Activated CD8-positive, alpha-beta memory T cell treated with anti-CD3 and anti-CD28 coated beads, Interleukin-2, amount 50 U/mL, for 1 hour (primary cell): ENCODE measurements around the gene SCAP.
"Not testable (repeated sequence)": the region's sequence is repeated elsewhere in the genome, so short reads cannot be mapped to it uniquely, and the experiment has no call there.

ENCODE experiments used
- DNase-seq: peaks from one replicate; pipeline ENCODE4 v3.0.0-alpha.2; 2020; ENCODE audit errors: extremely low read depth

Gene SCAP

DNA sequence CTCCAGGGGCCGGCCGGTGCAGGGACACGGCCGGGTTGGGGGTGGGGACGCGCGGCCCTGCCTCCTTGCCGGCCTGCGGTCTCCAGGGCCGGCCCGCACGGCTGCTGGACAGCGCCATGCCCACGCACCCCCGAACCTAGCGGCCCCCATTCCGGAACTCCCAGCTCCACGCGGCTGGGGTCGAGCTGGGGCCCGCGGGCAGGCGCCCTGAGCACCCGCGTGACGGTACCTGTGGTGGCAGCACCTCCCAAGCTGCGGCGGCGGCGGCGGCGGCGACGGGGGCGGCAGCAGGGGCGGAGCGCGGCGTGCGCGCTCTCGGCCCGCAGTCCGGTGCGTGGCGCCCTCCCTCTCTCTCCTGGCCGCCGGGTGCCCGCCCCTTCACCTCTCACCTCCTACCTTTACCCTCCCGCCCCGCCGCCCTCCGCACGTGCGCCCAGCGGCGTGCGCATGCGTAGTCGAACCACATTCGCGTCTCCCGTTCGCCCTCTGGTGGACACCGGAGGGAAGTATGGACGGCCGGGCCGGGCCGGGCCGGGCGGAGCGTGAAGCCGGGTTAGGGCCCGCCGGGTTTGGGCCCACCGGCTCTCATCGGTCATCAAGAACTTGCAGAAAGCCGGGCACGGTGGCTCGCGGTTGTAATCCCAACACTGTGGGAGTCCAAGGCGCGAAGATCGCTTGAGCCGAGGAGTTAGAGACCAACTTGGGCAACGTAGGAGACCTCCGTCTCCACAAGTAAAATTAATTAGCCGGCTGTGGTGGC, at the start of gene SCAP:
Gene SCAP (minus strand): TSS at position 372 of the 760 bp plus-strand sequence. CDS start 32,948 bp downstream, outside the sequence.
- peak; percentile 85 for DNase-seq

DNA sequence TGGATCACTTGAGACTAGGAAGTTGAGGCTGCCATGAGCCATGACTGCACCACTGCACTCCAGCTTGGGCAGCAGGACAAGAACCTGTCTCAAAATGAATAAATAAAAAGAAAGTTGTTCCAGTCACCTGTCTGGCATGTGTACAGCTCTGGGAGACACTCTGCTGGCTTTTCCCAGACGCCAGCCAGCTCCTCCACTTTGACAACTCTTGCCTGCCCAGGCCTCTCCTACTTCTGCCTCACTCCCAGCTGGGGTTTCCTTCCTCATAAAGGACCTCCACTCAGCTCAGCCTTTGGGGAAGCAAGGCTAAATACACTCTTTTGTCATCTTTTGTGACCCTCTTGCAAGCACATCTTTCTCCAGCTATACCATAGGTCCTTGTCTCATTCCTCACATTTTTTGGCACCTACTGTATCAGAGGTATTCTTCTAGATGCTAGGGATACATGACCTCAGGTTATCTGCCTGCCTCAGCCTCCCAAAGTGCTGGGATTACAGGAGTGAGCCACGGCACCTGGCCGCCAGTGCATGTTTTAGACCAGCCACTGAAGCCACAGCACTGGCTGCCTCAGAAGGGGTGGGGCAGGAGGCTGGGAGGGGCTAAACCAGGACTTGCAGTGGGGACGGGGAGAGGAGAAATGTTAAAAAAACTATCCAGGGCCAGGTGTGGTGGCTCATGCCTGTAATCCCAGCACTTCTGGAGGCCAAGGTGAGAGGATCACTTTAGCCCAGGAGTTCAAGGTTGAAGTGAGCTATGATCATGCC, 47.8 kb upstream of the SCAP start:
- no peak for DNase-seq

DNA sequence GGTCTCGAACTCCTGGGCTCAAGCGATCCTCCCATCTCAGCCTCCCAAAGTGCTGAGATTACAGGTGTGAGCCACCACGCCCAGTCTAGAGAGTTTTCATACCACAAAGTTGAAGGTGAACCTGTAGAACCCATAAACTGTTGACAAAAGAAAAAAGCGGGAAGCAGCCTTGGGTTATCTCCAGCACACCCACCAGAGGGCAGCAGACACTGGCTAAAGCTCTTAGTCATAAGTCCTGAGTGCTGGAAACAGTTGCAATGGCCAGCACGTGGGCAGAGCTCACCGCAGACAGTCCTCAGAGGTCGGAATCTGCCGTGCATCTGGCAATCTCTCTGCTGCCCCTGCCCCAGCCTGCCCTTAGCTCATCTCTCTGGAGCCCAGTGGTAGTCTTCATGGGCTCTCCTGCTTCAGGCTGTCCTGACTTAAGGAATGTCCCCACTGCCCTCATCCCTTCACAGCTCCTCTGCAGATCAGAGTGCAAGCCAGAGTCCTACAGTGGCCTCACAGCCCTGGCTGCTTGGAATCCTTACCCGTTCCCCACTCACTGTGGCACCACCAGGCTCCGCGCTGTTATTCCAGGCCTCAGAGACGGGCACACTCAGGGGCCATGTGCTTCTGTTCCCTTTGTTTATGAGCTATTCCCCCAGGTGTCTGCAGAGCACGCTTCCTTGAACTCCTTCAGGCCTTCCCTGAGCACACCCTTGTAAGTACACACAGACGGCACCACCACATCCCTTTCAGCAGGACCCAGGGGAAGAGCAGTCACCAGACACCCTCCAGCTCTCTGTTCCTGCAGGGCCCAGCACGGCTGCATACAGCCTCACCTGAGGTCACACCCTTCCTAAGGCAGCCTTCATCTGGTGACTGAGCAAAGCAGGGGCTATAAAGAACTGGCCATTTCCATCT, 46.6 kb upstream of the SCAP start:
- no peak for DNase-seq

DNA sequence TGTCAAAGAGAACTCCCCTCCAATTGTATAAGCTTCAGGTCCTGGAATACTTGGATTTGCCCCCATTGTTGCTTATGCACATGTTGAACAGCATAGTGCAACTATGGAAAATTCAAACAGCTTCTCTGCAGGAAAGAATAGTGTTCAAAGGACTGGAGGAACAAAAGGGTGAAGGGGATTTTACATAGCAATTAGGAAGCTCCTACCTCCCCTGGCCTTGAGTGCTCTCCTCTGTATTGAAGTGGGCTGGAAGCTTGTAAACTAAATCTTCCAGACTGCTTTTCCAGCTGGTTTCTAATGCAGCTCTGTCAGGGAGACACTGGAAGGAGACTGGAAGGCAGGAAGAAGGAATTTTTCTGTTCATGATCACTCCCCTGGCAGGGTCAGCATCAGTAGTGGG, 45.0 kb upstream of the SCAP start:
- DNase-seq = no peak

DNA sequence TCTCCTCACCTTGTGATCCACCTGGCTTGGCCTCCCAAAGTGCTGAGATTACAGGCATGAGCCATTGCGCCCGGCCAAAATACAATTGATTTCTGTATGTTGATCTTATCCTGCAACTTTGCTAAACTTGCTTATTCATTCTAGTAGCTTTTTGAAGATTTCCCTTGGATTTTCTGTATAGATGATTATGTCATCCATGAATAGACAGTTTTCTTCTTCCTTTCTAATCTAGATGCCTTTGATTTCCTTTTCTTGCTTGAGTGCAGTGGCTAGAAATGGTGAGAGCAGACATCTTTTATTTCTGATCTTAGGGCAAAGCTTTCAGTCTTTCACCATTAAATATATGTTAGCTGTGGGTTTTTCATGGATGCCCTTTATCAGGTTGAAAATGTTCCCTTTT, 42.2 kb upstream of the SCAP start:
- no peak for DNase-seq

DNA sequence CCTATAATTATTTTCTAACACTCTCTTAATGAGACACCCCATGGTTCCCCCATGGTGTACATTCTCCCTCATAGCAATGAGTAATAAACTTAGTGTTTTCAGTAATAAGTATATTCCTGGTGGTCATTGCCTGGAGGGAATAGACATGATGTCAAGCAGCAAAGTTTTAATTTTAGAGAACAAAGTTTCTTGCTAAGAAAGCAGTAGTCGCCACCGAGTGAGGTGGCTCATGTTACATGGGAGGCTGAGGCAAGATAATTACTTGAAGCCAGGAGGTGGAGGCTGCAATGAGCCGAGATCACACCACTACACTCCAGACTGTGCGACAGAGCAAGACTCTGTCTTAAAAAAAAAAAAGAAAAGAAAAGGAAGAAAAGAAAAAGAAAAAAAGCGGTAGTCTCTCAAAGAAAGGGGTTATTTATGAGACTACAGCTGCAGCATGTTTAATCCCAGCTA, 40.2 kb upstream of the SCAP start:
- DNase-seq = no peak

DNA sequence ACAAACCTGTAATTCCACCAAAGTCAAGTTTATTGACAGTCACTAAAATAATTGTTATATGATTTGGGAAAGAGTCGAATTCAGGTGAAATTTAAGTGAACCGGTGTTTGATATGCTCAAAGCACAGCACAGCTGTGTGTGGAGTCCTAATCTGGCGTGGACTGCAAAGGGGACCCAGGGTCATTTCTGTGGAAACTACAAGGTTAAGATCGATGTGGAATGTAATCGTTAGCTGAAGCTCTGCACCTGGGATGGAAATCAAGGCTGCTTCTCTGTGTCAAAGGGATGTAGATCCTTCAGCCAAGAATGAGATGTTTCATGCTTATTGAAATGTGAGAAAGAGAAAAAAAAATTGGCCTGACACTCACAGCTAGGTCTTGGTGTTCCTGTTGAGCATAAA, 39.4 kb upstream of the SCAP start:
- no peak for DNase-seq

DNA sequence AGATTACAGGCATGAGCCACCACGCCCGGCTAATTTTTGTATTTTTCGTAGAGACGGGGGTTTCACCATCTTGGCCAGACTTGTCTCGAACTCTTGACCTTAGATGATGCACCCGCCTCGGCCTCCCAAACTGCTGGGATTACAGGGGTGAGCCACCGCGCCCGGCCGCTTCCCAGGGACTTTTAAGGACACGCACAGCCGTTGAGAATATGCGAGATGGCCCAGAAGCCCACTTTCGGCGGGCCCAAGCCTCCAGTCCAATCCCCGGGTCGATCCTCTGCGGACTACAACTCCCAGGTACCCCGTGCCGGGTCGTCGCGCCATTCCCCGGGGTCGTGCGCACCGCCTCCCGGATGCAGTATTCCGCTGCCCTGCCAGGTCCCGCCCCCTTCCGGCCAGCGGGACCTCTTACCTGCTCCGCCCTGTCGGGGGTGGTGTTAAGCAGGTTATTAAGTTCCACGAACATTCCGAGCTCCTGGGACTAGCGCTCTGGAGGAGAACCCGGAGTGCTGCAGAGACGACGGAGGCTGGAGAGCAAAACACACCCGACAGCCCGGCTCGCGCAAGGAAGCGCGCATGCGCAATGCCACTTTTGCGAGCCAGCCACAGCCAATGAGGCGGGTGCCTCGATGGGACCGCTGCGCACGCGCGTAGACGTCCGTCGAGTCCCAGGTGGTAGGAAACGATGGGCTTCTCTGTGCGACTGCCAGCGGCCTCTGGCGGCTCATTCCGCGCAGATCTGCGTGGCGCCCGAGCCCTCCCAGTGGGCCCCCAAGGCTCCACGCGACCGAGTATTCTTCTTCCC, 37.6 kb upstream of the SCAP start, which contains the start of gene ELP6:
Gene ELP6 (minus strand): TSS at position 588 of the 805 bp plus-strand sequence. CDS start 122 bp downstream, at position 466.
- DNase-seq = peak; percentile 90

DNA sequence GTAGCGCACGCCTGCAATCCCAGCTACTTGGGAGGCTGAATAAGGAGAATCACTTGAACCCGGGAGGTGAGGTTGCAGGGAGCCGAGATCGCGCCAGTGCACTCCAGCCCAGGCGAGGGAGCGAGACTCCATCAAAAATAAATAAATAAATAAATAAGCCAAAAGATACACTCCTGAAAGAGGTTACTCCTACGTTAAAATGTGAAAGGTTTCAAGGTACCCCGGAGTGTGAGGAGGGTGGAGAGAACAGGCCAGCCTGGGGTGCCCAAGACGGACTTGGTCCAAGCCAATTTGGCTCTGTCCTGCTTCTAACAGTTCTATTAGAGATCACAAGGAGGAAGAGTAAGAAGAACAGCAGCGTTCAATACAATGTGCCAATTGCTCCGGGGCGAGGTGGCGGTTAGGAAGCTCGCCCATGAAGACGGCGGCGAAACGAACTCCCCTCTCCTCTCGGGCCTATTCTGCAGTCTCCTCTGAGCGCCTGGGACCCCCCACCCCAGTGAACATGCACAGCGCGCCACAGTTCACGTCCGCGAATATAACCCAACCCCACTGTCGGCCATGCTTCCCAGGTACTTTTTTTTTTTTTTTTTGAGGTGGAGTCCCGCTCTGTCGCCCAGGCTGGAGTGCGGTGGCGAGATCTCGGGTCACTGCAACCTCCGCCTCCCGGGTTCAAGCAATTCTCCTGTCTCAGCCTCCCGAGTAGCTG, 36.8 kb upstream of the SCAP start:
- DNase-seq = no peak

DNA sequence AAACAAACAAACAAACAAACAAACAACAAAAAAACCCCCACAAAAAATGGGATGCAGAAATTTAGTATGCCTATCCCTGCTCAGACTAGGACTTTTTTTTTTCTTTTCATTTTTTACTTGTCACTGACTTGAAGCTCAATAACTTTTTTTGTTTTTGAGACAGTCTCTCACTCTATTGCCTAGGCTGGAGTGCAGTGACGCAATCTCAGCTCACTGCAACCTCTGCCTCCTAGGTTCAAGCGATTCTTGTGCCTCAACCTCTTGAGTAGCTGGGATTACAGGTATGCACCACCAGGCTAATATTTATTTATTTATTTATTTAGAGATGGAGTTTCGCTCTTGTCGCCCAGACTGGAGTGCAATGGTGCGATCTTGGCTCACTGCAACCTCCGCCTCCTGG, 29.5 kb upstream of the SCAP start:
- not testable (repeated sequence) for DNase-seq

DNA sequence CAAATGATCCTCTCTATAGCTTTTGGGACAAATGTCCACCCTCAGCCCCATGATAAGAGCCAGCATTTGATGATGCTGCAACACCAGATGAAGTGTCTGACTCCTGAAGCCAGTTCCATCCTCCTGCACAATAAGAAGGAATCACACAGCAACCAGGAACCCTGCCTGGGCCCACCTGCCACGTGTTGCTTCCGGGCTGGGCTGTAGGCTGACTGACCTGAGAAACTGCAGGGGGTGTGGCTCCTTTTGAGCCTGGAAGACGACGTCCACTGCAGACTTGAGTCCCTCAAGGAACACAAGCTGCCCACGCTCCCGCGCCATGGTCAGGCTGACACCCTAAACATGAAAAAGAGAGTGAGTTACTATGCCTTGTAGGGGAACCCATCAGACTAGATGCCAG, 28.4 kb upstream of the SCAP start:
- no peak for DNase-seq

DNA sequence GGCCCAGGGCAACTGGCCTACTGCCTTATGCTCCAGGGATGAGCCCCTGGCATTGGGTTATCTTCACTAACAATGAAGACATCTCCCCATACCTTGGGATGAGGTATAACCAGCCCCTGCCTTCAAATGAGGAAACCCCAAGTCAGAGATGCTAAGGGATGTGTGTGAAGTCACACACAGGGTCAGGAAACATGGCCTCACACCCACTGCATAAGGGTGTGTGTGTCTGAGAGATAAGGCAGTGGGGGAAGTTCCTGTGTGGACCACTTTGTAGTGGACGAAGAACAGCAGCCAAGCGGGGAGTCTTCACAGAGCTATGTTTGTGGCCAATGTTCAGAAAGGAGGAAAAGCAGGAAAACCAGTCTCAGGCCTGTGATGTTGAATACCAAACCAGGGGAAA, 27.3 kb upstream of the SCAP start:
- DNase-seq = no peak

DNA sequence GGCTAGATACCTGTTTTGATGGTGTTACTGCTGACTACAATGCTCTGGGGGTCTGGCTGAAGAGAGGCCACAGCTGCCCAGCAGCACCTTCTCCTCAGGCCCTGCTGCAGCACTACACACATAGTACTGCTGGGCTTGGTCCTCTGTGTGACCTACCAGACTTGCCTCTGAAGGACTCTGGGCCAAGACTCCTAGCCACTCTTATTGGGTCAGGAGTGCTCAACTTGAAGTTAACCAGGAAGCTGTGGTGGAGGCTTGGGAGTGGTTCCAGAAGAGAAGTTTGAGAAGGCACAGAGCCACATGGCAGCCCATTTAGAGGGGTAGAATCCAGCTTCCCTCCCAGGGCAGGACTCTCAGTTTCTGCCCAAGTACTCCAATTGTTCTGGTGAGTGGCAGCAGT, 21.2 kb upstream of the SCAP start:
- DNase-seq = no peak

DNA sequence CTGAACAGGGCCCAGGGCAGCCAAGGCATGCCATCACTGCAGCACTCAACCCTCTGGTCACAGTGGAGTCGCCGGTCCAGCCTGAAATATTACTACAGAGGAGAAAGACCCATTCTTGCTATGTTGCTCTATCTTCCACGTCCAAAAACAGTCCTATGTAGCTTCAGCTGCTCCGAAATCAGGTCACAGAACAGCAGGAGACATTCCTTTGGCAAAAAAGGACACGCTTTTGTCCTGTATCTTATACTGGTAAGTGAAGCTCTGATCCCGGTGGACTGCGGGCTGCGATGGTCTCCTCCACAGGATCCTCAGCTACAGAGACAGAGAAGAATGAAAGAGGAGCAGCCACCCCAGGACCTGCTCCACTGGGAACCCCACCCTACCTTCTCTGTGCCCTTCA, 20.1 kb upstream of the SCAP start:
- DNase-seq = no peak

DNA sequence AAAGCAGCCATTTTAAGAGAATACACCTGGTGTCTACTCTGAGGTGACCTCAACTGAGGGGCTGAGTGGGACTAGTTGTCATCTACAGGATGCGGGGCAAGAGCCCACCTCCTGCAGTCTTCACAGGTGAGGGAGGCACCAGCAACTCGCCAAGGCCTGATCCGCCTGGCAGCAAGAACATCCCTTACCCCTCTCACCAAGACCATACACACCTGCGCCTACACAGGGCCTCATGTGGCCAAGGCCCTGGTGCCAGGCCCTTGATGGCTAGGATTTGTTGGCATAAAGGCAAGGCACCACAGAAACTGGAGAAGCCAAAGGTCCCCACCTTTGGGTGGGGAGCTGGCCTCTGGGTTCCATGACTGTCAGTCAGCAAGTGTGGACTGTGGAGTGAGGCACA, 19.4 kb upstream of the SCAP start:
- no peak for DNase-seq

DNA sequence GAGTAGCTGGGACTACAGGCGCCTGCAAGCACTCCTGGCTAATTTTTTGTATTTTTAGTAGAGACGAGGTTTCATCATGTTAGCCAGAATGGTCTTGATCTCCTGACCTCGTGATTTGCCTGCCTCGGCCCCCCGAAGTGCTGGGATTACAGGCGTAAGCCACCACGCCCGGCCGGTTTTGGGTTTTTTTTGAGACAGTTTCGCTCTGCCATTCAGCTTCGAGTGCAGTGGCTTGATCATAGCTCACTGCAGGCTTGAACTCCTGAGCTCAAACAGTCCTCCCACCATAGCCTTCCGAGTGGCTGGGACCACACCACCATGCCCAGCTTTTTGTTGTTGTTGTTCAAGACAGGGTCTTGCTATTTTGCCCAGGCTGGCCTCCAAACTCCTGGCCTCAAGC, 16.0 kb upstream of the SCAP start:
- no peak for DNase-seq

DNA sequence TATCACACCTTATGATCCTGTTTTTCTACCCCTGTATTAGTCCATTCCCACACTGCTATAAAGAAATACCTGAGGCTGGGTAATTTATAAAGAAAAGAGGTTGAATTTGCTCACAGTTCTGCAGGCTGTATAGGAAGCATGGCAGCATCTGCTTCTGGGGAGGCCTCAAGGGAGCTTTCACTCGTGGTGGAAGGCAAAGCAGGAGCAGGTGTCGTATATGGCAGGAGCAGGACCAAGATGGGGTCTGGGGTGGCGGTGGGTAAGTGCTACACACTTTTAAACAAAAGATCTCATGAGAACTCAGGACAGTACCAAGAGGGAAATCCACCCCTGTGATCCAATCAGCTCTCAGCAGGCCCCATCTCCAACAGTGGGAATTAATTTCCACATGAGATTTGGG, 15.4 kb upstream of the SCAP start:
- no peak for DNase-seq

DNA sequence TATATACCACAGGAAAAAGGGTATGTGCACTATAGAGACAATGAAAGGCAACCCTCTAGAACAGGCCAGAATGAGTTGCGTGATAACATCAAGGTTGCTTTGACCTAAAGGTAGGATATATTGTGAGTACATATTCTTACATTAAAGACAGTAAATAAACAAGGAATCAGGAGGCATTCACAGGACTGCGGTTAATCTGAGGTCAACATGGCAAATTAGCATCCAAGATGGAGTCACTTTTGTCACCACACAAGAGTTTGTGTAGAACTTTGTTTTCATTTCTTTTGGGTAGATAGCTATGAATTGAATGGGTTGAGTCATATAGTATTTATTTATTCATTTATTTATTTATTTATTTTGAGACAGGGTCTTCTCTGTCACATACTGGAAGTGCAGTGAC, 11.5 kb upstream of the SCAP start:
- no peak for DNase-seq

DNA sequence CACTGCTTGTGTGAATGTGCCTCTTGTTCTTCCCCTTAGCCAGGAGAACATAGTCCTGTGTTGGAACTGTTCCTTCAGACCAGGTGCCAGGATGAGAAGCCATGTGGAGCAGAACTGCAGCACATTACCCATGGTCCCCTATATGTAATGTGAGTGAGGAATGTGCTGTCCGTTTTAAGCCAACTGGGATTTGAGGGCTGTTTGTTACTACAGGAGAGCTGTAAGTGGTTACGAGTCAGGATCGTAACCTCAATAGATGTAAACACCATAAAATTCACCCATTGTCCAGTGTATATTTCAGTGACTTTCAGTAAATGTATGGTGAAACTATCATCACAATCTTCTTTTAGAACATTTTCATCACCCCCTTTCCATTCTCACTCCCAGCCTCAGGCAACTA, 10.1 kb upstream of the SCAP start:
- DNase-seq = no peak

DNA sequence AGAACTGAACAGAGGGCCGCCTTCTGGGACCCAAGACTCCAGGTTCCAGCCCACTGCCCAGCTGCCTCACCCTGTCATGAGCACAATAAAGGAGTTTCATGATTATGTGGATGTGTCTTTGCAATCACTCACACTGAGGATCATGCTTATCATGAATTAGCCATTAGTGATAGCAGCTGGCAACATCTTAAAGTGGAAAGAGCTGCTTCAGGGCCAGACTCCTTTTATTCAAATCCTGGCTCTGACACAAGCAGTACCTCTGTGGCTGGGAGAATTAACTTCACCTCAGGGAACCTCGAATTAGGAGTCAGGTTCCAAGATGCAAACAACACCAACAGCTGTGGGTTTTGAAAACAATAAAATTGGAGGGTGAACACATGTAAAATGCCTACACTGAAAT, 6.6 kb upstream of the SCAP start:
- DNase-seq = no peak

DNA sequence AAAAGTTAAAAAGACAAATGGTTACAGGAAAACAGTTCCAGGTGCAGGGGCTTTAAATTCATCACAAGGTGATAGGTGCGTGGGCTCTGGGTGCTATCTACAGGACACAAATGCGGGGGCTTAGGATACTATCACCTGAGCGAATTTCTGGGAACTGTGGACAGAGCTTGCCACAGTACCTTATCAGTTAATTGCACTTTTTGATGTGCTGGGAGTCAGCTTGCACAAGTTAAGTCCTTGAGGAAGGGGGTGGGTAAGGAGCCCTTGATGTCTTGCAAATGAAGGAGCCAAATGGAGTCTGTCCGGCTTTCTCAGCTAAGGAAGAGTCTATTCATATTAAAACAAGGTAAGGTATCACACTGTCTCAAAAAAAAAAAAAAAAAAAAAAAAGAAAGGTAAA, 6.0 kb upstream of the SCAP start:
- DNase-seq = not testable (repeated sequence)
